OCI-LY7 (cell line): ENCODE results near the gene CSTPP1. TPM values are rescaled to one million over a fixed set of nuclear protein-coding genes. Genes with fewer than 3 reads are reported as not detected.
"Not testable (repeated sequence)": the region's sequence is repeated elsewhere in the genome, so short reads cannot be mapped to it uniquely, and the experiment has no call there.

Source experiments
- BruUV-seq: library from RNA; stranded (reverse); fragments of 400-500 nt; replicated peaks from 2 replicates; lab custom pipeline; 2021; lab: Mats Ljungman, UMichigan
- CTCF ChIA-PET: fragments of 300-600 bp; sonication (Branson Sonifier 250); formaldehyde crosslinking; loops from one replicate; lab custom pipeline; 2022; ENCODE audit warnings: antibody characterized with exemption; ENCODE audit not compliant: unreplicated experiment; lab: Charles Lee
- POLR2A ChIA-PET: fragments of 300-600 bp; sonication (Branson Sonifier 250); formaldehyde crosslinking; loops from one replicate; lab custom pipeline; 2022; ENCODE audit warnings: antibody characterized with exemption; lab: Charles Lee
- DNase-seq: peaks from one replicate; pipeline ENCODE4 v3.0.0-alpha.2; 2015; ENCODE audit warnings: low spot score
- H2AFZ ChIP-seq: fragments of 200-600 bp; sonication (generic), shearing (Covaris generic); 2 replicates; pipeline ENCODE4 v1.6.1; 2014; ENCODE audit warnings: mild to moderate bottlenecking, antibody characterized with exemption, low read length, moderate library complexity
- H3K27ac ChIP-seq: fragments of 200-600 bp; sonication (generic); 2 replicates; pipeline ENCODE4 v1.5.1; 2014; ENCODE audit warnings: mixed run types, low read depth, mild to moderate bottlenecking, moderate library complexity, low read length, inconsistent platforms; ENCODE audit not compliant: poor library complexity, severe bottlenecking
- H3K36me3 ChIP-seq: fragments of 200-600 bp; sonication (generic); 2 replicates; pipeline ENCODE4 v1.6.1; 2014; ENCODE audit warnings: mild to moderate bottlenecking, antibody characterized with exemption, low read length, moderate library complexity, mixed read lengths; ENCODE audit not compliant: insufficient read depth
- H3K4me1 ChIP-seq: fragments of 200-600 bp; sonication (generic); 2 replicates; pipeline ENCODE4 v1.5.1; 2014; ENCODE audit warnings: mild to moderate bottlenecking, low read length; ENCODE audit not compliant: insufficient read depth, poor library complexity, severe bottlenecking
- H3K4me2 ChIP-seq: fragments of 200-600 bp; sonication (generic); 2 replicates; pipeline ENCODE4 v1.6.1; 2014; ENCODE audit warnings: mild to moderate bottlenecking, low read length
- H3K4me3 ChIP-seq: fragments of 200-600 bp; sonication (generic); 2 replicates; pipeline ENCODE4 v1.5.1; 2014; ENCODE audit warnings: mild to moderate bottlenecking, low read depth, low read length; ENCODE audit not compliant: poor library complexity, severe bottlenecking
- H3K79me2 ChIP-seq: fragments of 200-600 bp; sonication (generic); 2 replicates; pipeline ENCODE4 v1.6.1; 2016; ENCODE audit warnings: low read depth, mild to moderate bottlenecking, low read length, moderate library complexity, mixed read lengths; ENCODE audit not compliant: insufficient read depth
- H3K9me2 ChIP-seq: fragments of 200-600 bp; sonication (generic); 2 replicates; pipeline ENCODE4 v1.6.1; 2016; ENCODE audit warnings: mild to moderate bottlenecking, low read length, mixed read lengths; ENCODE audit not compliant: insufficient read depth
- H3K9me3 ChIP-seq: fragments of 200-600 bp; sonication (generic); 2 replicates; pipeline ENCODE4 v1.6.1; 2014; ENCODE audit warnings: mild to moderate bottlenecking, mixed run types, low read length, mixed read lengths
- H4K20me1 ChIP-seq: fragments of 200-600 bp; sonication (generic); 2 replicates; pipeline ENCODE4 v1.6.1; 2014; ENCODE audit warnings: mild to moderate bottlenecking, antibody characterized with exemption, low read length, moderate library complexity, mixed read lengths; ENCODE audit not compliant: insufficient read depth
- EZH2phosphoT487 ChIP-seq: fragments of 200-600 bp; sonication (generic); IDR thresholded peaks from 2 replicates; pipeline ENCODE4 v1.6.1; 2018; ENCODE audit warnings: low read depth, borderline replicate concordance, mild to moderate bottlenecking, mixed run types, antibody characterized with exemption, low read length, moderate library complexity, mixed read lengths
- intact Hi-C: fragments of 100-400 bp; cut with micrococcal nuclease; formaldehyde crosslinking; loops from one replicate; pipeline ENCODE4 v1.10.0; 2022; ENCODE audit not compliant: unreplicated experiment
- total RNA-seq, 2 experiments: library from RNA; depleted of rRNA in 1 of 2; stranded (reverse); fragments of >200 nt in 1 of 2; shearing (Covaris generic) in 1 of 2; gene quantifications; 2 replicates each; pipeline ENCODE4 v1.2.3, GENCODE V29; 2014 to 2022
- TF ChIP-seq, protein P1 (sequence below): fragments of 200-600 bp; sonication (generic); conservative IDR thresholded peaks from 2 replicates; pipeline ENCODE4 v1.5.1; 2014; ENCODE audit warnings: mild to moderate bottlenecking, antibody characterized with exemption, low read length, moderate library complexity, mixed read lengths

The CSTPP1 gene
- total RNA-seq, 2 experiments from 2014 or later: 39.6 to 43.1 TPM

DNA sequence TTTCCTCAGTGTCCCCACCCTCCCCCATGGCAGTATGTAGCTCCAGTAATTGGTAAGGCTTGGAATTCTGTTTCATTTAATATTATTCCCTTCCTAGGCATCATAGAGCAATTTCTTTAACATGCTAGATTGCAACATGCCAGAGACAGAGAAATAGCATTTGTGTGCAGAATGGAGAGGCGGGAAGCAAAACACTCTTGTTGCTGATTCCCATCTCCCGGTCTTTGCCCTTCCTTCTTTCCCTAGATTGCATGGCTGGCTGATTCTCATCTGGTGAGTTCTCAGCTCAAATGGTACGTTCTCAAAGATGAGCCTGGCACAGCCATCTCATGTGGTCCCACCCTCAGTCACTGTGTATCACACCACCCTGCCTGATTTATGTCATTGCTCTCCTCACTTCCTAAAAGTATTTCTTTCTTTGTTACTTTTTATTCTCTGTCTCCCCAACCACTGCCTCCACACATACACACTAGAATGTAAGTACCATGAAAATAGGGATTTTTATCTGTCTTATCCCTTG, 173.2 kb downstream of the CSTPP1 start:
- Histone ChIP-seq H3K4me2 (peak overlapping the region; percentile 77), H3K27ac (peak overlapping the region; percentile 99), H3K4me3 (peak overlapping the region; percentile 62), H3K4me1 (peaks cover 80% of the 10 kb centered on the region), H2AFZ (no peak overlapping the region), H3K36me3 (no peaks in the 10 kb centered on the region), H4K20me1 (no peaks in the 10 kb centered on the region), H3K9me2 (no peaks in the 10 kb centered on the region), H3K79me2 (peaks cover 36% of the 10 kb centered on the region; the same call in 1 of the 2 replicates), H3K9me3 (no peaks in the 10 kb centered on the region)
- TF ChIP-seq, protein P1, sequence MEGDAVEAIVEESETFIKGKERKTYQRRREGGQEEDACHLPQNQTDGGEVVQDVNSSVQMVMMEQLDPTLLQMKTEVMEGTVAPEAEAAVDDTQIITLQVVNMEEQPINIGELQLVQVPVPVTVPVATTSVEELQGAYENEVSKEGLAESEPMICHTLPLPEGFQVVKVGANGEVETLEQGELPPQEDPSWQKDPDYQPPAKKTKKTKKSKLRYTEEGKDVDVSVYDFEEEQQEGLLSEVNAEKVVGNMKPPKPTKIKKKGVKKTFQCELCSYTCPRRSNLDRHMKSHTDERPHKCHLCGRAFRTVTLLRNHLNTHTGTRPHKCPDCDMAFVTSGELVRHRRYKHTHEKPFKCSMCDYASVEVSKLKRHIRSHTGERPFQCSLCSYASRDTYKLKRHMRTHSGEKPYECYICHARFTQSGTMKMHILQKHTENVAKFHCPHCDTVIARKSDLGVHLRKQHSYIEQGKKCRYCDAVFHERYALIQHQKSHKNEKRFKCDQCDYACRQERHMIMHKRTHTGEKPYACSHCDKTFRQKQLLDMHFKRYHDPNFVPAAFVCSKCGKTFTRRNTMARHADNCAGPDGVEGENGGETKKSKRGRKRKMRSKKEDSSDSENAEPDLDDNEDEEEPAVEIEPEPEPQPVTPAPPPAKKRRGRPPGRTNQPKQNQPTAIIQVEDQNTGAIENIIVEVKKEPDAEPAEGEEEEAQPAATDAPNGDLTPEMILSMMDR: no peak
- no peak for TF ChIP-seq EZH2phosphoT487
- ChIA-PET POLR2A (interaction anchor here (0.7 to 5.8 kb wide), 13 partner anchors 15 to 191 kb away, joined by 3 to 48 read pairs (median 4); partner anchors contain the start of gene LRP4), CTCF (interaction anchor here (0.6 to 1.9 kb wide), 4 partner anchors 24 to 45 kb away, joined by 3 to 8 read pairs (median 6); no protein-coding TSS in a partner anchor)
- BruUV-seq: TSS peak; percentile 77
- peak; percentile 54 for DNase-seq
- intact Hi-C loops: loop anchor here (5.0 kb wide), 3 partner anchors 108 to 293 kb away; partner anchors contain the start of gene CSTPP1

DNA sequence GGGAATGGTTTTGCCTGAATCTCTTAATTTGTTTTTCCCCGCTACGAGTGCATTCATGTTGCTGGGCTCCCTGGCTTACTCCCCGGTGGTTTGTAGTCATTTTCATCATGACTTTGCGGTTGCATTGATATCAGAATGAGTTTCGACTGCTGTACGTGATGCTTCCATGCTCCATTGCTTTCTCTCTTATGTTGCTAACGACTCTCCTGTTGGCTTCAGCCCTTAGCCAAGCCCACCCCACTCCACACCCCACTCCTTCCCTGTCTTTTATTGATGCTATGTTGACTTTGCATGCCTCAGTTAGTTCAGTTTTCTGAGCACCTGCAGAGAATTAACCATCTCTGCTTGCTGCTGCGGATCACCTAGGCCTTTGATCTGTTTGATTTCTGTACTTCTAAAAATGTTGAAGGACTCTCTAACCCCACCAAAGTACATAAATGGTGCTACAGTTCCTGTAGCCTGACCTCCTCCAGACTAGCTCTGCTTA, 174.8 kb downstream of the CSTPP1 start:
- Histone ChIP-seq H3K9me2 (no peaks in the 10 kb centered on the region), H3K4me2 (peak overlapping the region; percentile 77), H3K79me2 (peaks cover 31% of the 10 kb centered on the region; the same call in 1 of the 2 replicates), H3K36me3 (no peaks in the 10 kb centered on the region), H3K4me1 (peaks cover 71% of the 10 kb centered on the region), H3K9me3 (no peaks in the 10 kb centered on the region), H4K20me1 (no peaks in the 10 kb centered on the region), H3K27ac (peak overlapping the region; percentile 99), H3K4me3 (peak overlapping the region; percentile 62), H2AFZ (no peak overlapping the region)
- TF ChIP-seq EZH2phosphoT487: no peak
- TF ChIP-seq, protein P1: peak; percentile 38; the same call in 1 of the 2 replicates
- ChIA-PET POLR2A (interaction anchor here (0.6 to 5.8 kb wide), 11 partner anchors 9 to 268 kb away, joined by 3 to 48 read pairs (median 6); no protein-coding TSS in a partner anchor), CTCF (interaction anchor here (0.9 to 2.1 kb wide), 3 partner anchors 9 to 41 kb away, joined by 3 to 10 read pairs (median 4); no protein-coding TSS in a partner anchor)
- intact Hi-C loops: loop anchor here (1.0 to 5.0 kb wide), 5 partner anchors 41 to 291 kb away; no protein-coding TSS in a partner anchor
- DNase-seq: peak; percentile 98
- BruUV-seq: no TSS peak

DNA sequence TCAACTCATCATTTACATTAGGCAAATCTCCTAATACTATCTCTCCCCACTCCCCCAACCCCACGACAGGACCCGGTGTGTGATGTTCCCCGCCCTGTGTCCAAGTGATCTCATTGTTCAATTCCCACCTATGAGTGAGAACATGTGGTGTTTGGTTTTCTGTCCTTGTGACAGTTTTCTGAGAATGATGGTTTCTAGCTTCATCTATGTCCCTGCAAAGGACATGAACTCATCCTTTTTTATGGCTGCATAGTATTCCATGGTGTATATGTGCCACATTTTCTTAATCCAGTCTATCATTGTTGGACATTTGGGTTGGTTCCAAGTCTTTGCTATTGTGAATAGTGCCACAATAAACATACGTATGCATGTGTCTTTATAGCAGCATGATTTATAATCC, 176.4 kb downstream of the CSTPP1 start:
- ChIA-PET CTCF (interaction anchor here (1.2 kb wide), 1 partner anchor 20 kb away, joined by 3 read pairs; no protein-coding TSS in a partner anchor), POLR2A (interaction anchor here (0.6 to 5.8 kb wide), 7 partner anchors 12 to 218 kb away, joined by 3 to 48 read pairs (median 5); no protein-coding TSS in a partner anchor)
- intact Hi-C loops: loop anchor here (5.0 kb wide), 2 partner anchors 104 to 289 kb away; no protein-coding TSS in a partner anchor
- not testable (repeated sequence) for H3K4me2 ChIP-seq, BruUV-seq, H2AFZ ChIP-seq, H3K4me3 ChIP-seq, H3K9me2 ChIP-seq, H3K36me3 ChIP-seq, H4K20me1 ChIP-seq, DNase-seq, H3K9me3 ChIP-seq
- peaks cover 24% of the 10 kb centered on the region; the same call in 1 of the 2 replicates for H3K79me2 ChIP-seq
- peaks cover 56% of the 10 kb centered on the region for H3K4me1 ChIP-seq
- H3K27ac ChIP-seq: peak overlapping the region; percentile 99

DNA sequence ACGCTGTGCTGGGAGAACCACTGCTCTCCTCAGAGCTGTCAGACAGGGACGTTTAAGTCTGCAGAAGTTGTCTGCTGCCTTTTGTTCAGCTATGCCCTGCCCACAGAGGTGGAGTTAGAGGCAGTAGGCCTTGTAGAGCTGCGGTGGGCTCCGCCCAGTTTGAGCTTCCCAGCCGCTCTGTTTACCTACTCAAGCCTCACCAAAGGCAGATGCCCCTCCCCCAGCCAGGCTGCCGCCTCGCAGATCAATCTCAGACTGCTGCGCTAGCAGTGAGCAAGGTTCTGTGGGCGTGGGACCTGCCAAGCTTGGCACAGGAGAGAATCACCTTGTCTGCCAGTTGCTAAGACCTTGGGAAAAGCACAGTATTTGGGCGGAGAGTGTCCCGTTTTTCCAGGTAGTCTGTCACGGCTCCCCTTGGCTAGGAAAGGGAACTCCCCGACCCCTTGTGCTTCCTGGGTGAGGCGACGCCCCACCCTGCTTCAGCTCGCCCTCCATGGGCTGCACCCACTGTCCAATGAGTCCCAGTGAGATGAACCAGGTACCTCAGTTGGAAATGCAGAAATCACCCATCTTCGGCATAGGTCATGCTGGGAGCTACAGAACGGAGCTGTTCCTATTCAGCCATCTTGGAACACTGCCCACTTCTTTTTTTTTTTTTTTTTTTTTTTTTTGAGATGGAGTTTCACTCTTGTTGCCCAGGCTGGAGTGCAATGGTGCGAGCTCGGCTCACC, 182.6 kb downstream of the CSTPP1 start:
- not testable (repeated sequence) for BruUV-seq, DNase-seq
- CTCF ChIA-PET: interaction anchor here (0.6 to 1.0 kb wide), 2 partner anchors 12 to 102 kb away, joined by 3 to 6 read pairs; no protein-coding TSS in a partner anchor

More for the DNA sequence above, 182.6 kb downstream of the CSTPP1 start:
- H3K4me3 ChIP-seq, H3K79me2 ChIP-seq, H3K4me1 ChIP-seq, H3K9me3 ChIP-seq, H3K9me2 ChIP-seq, H2AFZ ChIP-seq, H3K36me3 ChIP-seq, H3K27ac ChIP-seq, intact Hi-C loops, H3K4me2 ChIP-seq, H4K20me1 ChIP-seq: not testable (repeated sequence)
- POLR2A ChIA-PET: interaction anchor here (1.0 to 1.7 kb wide), 5 partner anchors 8 to 155 kb away, joined by 3 to 6 read pairs (median 4); no protein-coding TSS in a partner anchor
